Stimulated activated CD8-positive, alpha-beta memory T cell treated with anti-CD3 and anti-CD28 coated beads, Interleukin-2, amount 100 ng/mL, for 48 hours (primary cell): Measurements from ENCODE around the gene PTGS1.
"Not testable (repeated sequence)": the region's sequence is repeated elsewhere in the genome, so short reads cannot be mapped to it uniquely, and the experiment has no call there.

Experiments
- DNase-seq, 2 donors: peaks; one replicate each; pipeline ENCODE4 v3.0.0-alpha.2; 2020; ENCODE audit warnings: low read depth in 2 of 2

Gene PTGS1

DNA sequence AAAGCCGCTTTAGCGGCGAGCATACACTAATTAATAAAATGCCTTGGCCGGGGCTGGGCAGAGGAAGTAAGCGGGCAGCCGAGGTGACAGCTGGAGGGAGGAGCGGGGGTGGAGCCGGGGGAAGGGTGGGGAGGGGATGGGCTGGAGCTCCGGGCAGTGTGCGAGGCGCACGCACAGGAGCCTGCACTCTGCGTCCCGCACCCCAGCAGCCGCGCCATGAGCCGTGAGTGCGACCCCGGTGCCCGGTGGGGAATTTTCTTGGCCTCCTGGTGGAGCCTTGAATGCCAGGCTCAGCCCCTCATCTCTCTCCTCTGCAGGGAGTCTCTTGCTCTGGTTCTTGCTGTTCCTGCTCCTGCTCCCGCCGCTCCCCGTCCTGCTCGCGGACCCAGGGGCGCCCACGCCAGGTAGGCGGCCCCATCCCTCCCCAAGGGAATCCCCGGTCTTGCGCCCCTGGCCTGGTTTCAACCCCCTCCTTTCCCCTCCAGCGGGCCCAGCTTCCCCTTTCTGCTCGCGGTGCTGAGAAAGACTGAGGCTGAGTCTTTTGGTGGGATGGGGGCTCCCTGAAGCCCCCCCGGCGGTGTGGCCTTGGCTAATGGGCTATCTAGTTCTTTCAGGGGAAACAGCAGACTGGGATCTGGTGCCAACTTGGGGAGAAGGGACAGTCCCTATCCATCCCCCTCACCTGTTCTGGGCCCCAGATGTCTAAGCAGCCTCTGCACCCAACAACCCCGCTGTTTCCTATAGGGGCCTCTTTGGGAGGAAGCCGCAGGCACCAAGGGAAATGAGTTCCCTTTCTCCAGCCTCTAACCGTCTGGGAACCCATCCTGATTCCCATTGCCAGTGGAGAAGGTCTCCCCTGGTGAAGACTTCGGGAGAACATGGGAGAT, at the start of gene PTGS1:
TSS of gene PTGS1 (plus strand) at position 156 of the 887 bp plus-strand sequence. CDS start at position 217, 61 bp downstream.
- peak in 1 of 2 donors; percentile 4 for DNase-seq

DNA sequence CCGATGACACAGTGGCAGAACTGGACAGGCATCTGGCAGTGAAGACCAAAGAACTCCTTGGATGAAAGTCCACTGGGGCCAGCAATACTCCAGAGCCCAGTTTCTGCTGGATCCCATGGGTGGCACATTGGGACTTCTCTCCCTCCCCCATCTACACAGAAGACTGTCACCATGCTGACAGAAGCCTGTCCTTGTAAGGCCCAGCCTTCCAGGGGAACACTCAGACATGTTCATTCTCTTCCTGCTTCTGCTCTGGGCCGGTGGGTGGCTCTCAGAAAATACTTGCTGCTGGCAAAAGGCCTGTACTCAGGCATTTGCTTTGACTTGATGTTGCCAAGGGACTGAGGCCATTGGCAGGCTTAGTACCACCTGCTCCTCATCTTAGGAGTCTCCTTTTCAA, 48.3 kb upstream of the PTGS1 start:
- no peak for DNase-seq

- DNase-seq, result not testable (repeated sequence)
Observed at GRCh38 chr9:122324665-122325064, 46.2 kb upstream of the PTGS1 start.

DNA sequence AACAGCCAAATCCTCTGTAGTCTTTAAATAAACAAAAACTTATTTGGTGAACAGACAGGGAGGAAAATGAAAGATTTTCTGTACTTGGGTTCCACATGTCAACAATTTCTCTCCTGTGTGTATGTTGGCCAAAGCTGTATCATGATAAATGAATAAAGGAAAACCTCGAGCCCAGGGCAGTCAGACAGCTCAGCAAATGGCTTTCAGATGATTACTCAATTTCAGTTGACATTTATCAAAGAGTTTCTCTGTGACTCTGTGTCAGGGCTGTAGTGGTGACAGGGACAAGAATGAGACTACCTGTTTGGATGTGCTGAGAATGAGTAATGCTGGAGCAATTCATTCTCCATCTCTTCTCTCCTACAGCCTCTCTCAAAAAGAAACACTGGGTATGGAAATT, 45.7 kb upstream of the PTGS1 start:
- no peak for DNase-seq

- no peak for DNase-seq
Observed at GRCh38 chr9:122327175-122327574, 43.6 kb upstream of the PTGS1 start.

- DNase-seq, result no peak
Observed at GRCh38 chr9:122329597-122329996, 41.2 kb upstream of the PTGS1 start.

DNA sequence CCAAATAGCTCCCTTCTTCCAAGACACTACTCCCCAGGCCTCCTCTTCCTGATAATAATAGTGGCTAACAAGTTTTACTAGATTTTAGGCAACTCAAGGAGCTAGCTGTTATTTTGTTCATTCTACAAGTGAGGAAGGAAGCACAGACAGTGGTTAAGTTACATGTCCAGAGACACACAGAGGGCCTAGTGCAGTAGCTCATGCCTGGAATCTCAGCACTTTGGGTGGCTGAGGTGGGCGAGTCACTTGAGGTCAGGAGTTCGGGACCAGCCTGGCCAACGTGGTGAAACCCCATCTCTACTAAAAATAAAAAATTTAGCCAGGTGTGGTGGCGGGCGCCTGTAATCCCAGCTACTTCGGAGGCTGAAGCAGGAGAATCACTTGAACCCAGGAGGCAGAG, 40.4 kb upstream of the PTGS1 start:
- not testable (repeated sequence) for DNase-seq

- no peak for DNase-seq
Observed at GRCh38 chr9:122331523-122331927, 39.3 kb upstream of the PTGS1 start.

- no peak for DNase-seq
Observed at GRCh38 chr9:122332083-122332482, 38.7 kb upstream of the PTGS1 start.

DNA sequence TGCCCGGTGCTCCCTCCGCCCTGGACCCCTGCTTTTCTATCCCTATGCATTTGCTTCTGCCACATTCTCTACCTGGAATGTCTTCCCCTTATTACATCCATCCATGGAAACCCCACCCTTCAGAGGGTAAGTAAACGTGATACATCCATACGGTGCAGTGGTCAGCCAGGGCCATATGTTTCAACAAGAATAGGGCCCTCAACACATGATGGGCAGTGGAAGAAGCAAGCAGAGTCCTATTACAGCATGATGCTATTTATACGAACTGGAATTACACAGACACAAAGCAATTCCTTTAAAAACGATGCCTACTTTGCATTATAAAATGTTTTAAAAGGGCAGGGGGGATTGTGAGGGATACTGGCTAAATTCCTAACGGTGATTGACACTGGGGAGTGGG, 38.2 kb upstream of the PTGS1 start:
- no peak for DNase-seq

- no peak for DNase-seq
Observed at GRCh38 chr9:122333169-122333808, 37.5 kb upstream of the PTGS1 start.

DNA sequence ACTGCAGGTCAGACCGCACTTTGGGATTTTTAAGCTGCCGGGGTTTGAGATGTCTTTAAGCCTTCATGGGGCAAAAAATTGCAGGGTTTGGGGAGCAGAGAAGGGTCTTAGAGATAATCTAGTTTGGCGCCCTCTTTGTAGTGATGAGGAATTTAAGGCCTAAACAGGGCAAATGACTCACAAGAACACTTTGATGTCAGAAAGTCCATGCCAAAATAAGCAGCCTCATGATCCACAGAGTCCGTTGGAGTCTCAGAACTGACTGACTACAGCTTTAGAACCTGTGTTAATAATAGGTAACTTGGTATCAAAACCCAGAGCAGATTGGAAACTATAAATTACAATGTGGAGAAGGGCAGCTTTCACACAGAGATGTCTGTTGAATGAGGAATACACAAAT, 35.9 kb upstream of the PTGS1 start:
- no peak for DNase-seq

GRCh38 chr9:122336189-122336588, 34.6 kb upstream of the PTGS1 start:
- DNase-seq, result no peak

DNA sequence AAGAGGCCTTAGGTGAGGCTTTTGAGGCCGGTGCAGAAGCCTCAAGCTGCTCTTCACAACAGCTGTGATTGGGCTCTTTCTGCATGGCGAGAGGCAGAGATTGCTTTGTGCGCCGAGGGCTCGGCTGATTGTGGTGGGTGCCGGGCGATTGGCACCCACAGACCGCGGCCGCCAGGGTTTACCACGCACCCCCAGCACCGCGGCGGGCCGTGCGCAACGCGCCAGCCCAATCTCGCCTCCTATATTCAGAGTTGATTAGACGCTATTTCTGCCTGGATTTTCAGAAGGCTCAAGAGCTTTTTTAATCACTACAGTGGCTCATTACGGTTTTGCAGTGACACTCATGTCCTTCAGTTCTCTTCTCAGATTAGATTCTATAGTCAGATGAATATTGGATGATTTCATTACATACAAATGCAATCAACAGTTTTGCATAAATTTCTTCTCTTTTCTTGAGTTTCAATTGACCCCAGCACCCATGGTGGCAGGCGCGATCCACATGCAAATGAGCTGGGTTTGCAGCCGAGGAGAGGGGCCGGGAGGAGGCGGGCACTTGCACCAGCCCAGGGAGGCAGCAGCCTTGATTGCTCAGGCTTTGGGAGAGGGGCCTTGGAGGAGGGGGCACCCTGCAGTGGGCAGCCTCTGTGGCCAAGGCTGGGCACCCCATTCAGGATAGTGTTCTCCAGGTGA, 33.8 kb upstream of the PTGS1 start:
- DNase-seq, result no peak

GRCh38 chr9:122337556-122337929, 33.3 kb upstream of the PTGS1 start:
- no peak for DNase-seq

GRCh38 chr9:122338536-122338935, 32.3 kb upstream of the PTGS1 start:
- no peak for DNase-seq

DNA sequence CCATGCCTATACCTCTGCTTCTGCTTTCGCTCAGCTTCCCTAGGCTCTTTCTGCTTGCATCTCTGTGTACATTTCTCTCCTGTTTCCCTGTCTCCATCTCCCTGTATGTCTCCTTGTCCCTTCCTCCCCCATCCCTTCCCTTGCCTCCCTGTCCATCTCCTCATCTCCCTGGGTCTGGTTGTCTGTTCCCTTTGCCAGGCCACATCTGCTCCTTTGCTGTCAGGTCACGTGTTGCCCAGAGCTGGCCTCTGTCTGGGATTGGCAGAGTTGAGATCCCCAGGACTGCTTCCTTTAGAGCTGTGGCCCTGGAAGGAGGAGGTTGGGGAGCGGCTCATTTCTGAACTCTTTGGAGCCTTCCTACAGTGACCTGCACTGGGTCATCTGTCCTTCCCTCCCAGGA, 31.8 kb upstream of the PTGS1 start:
- DNase-seq, result no peak

- no peak for DNase-seq
Observed at GRCh38 chr9:122339579-122339978, 31.2 kb upstream of the PTGS1 start.

- DNase-seq, result no peak
Observed at GRCh38 chr9:122340161-122340560, 30.7 kb upstream of the PTGS1 start.

GRCh38 chr9:122342323-122343050, 28.3 kb upstream of the PTGS1 start:
- DNase-seq, result no peak

- DNase-seq, result no peak
Observed at GRCh38 chr9:122346478-122347347, 24.1 kb upstream of the PTGS1 start.
